GM18868 (cell line): ENCODE measurements around the gene IL1RN.

Experiments used
- ATAC-seq: cut with Tn5 transposase; IDR thresholded peaks from one replicate; pipeline ENCODE4 v1.9.1; 2021; ENCODE audit warnings: mild to moderate bottlenecking, moderate library complexity; ENCODE audit not compliant: unreplicated experiment

IL1RN gene

GRCh38 chr2:113102133-113102532, 25.3 kb upstream of the IL1RN start:
- ATAC-seq = no peak

DNA sequence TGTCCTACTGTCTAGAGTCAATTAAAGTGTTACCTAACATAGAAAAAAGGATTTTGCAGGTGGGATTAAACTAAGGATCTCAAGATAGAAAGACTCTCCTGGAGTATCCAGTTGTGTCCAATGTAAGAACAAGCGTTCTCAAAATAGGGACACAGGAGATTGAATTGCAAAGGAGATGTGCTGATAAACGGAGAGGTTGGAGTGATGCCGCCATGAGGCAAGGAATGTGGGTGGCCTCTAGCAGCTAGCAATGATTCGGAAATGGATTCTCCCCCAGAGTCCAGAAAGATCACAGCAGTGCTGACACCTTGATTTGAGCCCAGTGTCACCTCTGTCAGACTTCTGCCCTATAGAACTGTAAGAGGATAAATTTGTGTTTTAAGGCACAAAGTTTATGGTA, 24.1 kb upstream of the IL1RN start:
- no peak for ATAC-seq

DNA sequence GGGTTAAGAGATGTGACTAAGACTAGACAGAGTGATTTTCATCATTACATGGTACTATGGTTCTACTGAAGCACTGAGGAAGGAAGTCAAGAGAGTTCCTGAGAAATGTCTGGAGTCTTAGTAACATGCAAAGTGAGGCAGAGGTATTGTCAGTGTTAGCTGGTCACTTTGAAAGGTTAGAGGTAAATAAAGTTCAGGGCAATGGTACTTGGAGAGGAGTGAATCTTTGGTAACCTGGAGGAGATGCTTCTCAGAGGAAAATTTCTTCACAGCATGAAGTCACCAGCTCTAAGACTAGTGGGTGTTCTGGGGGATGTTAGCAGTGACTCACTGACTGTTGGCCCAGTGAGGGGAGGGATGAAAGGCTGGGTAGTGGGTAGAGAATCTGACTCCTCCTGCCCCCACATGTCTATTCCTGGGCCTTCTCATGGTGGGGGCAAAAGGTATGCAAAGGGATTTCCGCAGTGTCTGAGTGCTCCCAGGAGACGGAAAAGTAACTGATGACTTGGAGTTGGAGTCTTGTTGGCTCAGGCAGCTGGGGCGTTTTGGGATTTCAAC, 23.3 kb upstream of the IL1RN start:
- ATAC-seq = no peak

DNA sequence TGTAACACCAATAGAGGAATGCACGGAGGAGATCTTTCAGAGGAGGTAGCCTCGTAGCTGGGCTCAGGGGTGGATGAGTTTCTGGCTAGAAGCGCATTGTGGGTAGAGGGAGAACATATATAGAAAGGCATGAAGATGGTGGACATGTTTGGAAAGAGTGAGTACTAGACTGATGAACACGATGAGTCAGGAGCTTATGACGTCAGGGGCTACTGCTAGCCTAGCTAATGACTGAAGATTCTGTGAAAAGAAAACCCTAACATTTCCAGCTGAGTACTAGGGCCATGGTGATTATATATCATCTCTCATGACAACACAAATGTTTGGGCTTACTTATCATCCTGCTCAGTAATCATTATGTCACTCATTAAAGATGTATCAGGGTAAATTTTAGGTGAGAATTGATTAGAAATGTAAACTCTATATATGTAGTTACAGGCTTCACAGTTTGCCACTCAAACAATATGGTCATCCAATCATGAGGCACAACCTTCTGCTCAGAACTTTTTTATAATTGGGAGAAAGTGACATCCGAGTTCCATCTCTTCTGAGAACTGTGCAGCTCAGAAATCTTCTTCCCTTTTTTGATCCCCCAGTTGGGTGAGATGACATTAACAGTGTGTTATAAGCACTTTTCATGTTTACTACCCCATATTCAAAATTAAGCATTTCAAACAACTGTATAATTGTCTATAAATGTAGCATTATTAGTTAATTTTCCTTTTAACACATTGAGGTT, 22.2 kb upstream of the IL1RN start:
- no peak for ATAC-seq

- ATAC-seq = no peak
Measured at GRCh38 chr2:113111121-113111520, 16.3 kb upstream of the IL1RN start.

GRCh38 chr2:113111823-113112287, 15.5 kb upstream of the IL1RN start:
- ATAC-seq = no peak

DNA sequence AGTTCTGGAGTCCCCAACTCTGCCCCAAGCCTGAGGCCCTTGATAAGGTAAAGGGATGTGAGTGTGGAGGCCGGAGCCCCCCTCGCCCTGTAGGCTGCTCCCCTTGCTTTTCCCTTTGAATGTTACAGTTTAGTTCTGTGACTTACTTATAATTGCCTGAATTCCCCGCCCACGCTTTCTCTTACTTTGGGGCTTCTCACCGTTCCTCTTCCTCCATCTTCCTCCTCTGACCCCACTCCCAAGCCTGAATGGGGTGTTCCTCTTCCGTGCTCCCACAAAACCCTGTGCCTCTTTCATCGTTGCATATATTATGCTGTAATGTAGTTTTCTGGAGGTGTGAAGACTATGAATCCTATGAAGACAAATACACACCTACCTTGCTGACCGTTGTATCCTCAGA, 15.0 kb upstream of the IL1RN start:
- no peak for ATAC-seq

GRCh38 chr2:113112871-113113270, 14.5 kb upstream of the IL1RN start:
- no peak for ATAC-seq

GRCh38 chr2:113113807-113114206, 13.6 kb upstream of the IL1RN start:
- ATAC-seq = no peak

DNA sequence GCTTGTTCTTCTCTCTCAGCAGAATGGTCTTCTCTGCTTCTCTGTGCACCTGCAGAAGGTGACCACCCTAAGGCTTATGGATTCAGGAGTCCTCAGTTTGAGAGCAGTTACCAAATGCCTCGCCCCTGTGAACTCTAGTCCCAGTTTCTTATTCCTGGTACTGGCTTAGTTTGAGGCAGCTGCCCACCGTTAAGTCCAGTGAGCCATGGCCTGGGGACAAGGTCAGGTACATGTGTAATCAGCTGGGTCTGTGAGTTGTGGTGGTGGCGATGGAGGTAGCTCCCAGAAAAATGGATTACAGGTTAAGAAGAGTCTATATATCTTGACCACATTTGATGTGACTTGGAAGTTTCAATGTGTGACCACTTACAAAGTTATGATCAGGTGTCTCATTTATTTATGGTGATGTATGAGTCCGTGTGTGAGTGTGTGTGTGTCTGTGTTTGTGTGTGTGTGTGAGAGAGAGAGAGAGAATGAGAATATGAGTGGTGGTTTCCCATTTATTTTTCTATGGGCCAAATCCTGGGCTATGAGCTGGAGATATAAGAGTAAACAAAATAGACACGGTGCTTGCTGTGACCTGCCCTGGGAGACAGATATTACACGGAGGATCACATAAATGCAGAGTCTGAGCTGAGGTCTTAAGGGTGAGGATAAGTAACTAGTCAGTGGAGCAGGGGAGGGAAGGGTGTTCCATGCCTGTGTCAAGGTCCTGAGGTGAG, 13.0 kb upstream of the IL1RN start:
- no peak for ATAC-seq

GRCh38 chr2:113114996-113115395, 12.4 kb upstream of the IL1RN start:
- ATAC-seq = no peak

DNA sequence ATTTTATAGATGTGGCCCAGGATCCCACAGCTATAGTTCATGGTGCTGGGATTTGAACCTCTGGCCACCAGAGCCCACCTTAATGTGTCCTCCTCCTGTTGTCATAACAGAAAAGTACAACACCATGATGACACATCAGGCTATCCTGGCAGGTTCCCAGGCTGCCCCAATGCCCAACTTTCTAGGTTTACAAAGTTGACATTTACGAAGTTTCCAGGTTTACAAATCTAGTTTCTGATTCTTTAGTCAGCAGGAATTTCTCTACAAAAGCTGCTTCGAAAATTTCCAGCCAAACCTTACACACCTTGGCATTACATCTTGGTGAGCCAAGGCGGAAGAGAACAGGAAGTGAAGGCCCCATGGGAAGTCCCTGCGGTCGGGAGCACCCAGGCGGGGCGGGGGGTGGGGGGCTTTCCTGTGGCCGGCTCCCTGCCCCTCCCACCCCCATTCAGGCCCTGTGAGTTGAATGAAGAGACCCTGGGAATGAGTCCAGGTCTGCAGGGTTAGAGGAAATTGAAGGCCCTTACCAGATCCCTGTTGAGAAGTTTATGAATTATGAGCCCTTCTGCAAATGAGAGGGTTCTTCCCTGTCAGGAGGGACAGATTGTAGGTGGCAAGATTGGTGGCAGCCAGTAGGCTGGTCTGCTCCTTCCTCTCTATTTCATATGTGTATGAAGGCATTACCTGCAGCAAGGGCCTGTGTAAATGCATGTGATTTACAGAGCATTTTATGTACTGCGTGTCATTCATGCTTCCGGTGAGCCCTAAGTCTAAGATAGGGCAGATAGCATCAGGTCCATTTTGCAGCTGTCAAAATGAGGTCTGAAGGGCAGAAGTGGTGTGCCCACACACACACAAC, 11.1 kb upstream of the IL1RN start:
- peak; percentile 65 for ATAC-seq

DNA sequence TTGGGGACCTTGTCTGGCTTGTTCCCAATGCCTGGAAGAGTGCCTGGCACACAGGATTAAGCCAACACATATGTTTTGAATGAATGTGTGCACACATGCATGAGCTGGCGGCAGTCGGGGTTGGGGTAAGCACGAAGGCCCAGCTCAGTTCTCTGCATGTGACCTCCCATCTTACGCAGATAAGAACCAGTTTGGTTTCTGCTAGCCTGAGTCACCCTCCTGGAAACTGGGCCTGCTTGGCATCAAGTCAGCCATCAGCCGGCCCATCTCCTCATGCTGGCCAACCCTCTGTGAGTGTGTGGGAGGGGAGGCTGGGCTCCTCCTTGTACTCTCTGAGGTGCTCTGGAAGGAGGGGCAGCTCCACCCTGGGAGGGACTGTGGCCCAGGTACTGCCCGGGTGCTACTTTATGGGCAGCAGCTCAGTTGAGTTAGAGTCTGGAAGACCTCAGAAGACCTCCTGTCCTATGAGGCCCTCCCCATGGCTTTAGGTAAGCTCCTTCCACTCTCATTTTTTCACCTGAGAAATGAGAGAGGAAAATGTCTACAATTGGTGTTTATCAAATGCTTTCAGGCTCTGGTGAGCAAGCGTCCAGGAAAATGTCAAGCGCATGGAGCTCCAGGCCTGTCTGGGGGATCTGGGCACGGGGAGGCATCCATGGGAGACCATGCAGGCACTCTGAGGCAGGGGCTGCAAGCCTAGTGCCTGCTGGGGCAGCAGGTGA, 9.7 kb upstream of the IL1RN start:
- ATAC-seq = no peak

- no peak for ATAC-seq
Measured at GRCh38 chr2:113118263-113118657, 9.1 kb upstream of the IL1RN start.

DNA sequence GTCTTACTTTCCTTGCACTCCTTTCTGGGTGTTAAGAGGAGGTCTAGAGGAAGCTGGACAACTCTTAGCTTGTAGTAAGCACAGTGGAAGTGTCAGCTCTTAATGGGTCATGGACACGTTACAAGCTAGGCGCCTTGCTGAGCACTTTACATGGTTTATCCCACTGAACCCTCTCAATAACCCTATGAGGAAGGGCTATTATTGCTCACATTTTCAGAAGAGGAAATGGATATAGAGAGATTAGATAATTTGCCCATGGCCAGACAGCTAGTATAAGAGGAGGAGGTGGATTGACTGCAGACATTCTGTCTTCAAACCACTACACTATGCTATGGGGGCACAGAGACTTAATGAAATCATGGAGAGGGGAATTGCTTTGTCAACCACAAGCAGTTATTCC, 8.3 kb upstream of the IL1RN start:
- ATAC-seq = no peak

GRCh38 chr2:113120861-113121260, 6.5 kb upstream of the IL1RN start:
- no peak for ATAC-seq

- no peak for ATAC-seq
Measured at GRCh38 chr2:113122364-113122763, 5.0 kb upstream of the IL1RN start.

DNA sequence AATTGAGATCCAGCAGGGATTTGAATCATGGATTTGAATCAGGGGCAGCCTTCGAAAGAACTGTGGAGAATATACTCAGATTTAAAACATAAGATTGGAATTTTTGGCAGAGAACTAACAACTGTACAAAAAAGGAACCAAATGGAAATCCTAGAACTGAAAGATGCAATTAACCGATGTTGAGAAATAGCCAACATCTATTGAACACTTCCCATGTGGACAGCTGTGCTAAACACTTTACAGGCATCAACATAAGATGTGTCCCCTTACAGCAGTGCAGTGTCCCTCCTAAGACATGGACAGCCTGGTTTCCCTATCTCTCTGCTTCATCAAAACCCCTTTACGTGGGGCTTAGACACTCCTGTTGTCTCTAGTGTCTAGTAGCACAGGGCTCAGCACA, 3.7 kb upstream of the IL1RN start:
- no peak for ATAC-seq

DNA sequence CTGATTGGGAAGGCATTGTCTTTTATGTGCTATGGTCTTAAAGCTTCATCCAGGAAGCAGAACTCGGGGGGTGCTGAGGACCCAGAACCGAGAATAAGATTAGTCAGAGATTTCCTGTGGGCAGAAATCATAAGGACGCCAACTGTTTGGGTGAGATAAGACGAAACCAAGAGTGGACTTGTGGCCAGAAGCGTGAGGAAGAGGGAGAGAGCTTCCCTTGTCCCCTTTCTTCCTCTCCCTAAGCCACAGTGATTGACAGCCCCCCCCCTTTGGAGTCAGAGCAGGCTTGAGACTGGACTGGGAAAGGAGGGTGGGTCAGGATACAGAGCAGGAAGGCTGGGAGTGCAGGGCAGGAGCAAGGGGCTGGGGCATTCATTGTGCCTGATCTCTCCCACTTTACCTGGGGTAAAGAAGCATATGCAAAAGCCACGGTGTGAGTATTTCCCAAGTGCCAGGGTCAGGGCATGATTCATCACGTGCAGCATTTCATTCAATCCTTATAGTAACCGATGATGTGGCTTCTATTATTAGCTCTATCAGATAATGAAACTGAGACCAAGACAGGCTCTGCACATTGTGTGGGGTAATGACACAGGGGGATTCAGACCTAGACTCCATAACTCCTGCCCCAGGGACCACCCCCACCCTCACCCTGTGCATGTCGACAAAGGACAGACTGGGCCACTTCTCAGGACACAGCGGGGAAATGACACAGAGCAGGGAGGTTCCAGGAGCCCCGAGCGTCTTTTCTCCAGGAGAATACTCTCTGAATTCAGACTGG, 3.0 kb upstream of the IL1RN start:
- peak; percentile 55 for ATAC-seq
